Measurements from ENCODE around the gene BBS7. TPM values are rescaled to one million over a fixed set of nuclear protein-coding genes. Genes with fewer than 3 reads are reported as not detected.
A peak's percentile ranks its signal among the peaks of the same experiment; 100 is the strongest.

BBS7 gene
- total RNA-seq, 2 donors from 2014 or later: 10.1 to 17.1 TPM

GRCh38 chr4:121806411-121806810 lies 63.9 kb downstream of the BBS7 start:
- H3K4me3 ChIP-seq: no peak overlapping the region
- TF ChIP-seq CTCF (IDR thresholded peaks at IDR 0.05) (no peak), POLR2AphosphoS5 (IDR thresholded peaks at IDR 0.05) (no peak), POLR2A (IDR thresholded peaks at IDR 0.05) (no peak)
- WGBS: 86% methylated on average over 4 of the region's 4 CpGs
- H3K27me3 ChIP-seq (replicated peaks; ENCODE audit: insufficient read depth): no peaks in the 10 kb centered on the region
- H3K27ac ChIP-seq: no peak overlapping the region
- no peaks in the 10 kb centered on the region for H3K36me3 ChIP-seq
- intact Hi-C loops (cut with DNase I): no loop called here
- no peaks in the 10 kb centered on the region for H3K9me3 ChIP-seq
- DNase-seq (ENCODE audit: low spot score): no peak
- no peaks in the 10 kb centered on the region for H3K4me1 ChIP-seq (replicated peaks)

- Histone ChIP-seq H3K27ac (peak overlapping the region; percentile 78 to 81), H3K4me1 (replicated peaks) (no peaks in the 10 kb centered on the region), H3K4me3 (peak overlapping the region; percentile 68 to 77), H3K27me3 (replicated peaks; ENCODE audit: insufficient read depth) (no peaks in the 10 kb centered on the region), H3K36me3 (no peaks in the 10 kb centered on the region), H3K9me3 (no peaks in the 10 kb centered on the region)
- no peak for DNase-seq (ENCODE audit: low spot score)
- WGBS: 21% methylated on average over 4 of the region's 4 CpGs
- no peak for TF ChIP-seq POLR2AphosphoS5 (IDR thresholded peaks at IDR 0.05)
- TF ChIP-seq CTCF (IDR thresholded peaks at IDR 0.05): no peak
- no peak for TF ChIP-seq POLR2A (IDR thresholded peaks at IDR 0.05)
- intact Hi-C loops (cut with DNase I): no loop called here
These were observed 68.6 kb downstream of the BBS7 start for GRCh38 chr4:121801715-121802075.

GRCh38 chr4:121800961-121801714 lies 69.1 kb downstream of the BBS7 start, which contains the start of gene EXOSC9:
Gene EXOSC9 (plus strand): TSS chr4:121801323. CDS start chr4:121801425, 102 bp downstream.
- H3K4me1 ChIP-seq (replicated peaks): no peaks in the 10 kb centered on the region
- H3K4me3 ChIP-seq: peak within 1 kb of the TSS; percentile 68 to 77
- no peaks in the 10 kb centered on the region for H3K27me3 ChIP-seq (replicated peaks; ENCODE audit: insufficient read depth)
- WGBS: under 1% methylated on average over 48 of the region's 48 CpGs
- DNase-seq (ENCODE audit: low spot score): peak; percentile 85
- intact Hi-C loops (cut with DNase I): no loop called here
- H3K27ac ChIP-seq: peak within 1 kb of the TSS; percentile 78 to 81
- no peaks in the 10 kb centered on the region for H3K36me3 ChIP-seq
- TF ChIP-seq POLR2AphosphoS5 (IDR thresholded peaks at IDR 0.05) (peak; percentile 99), POLR2A (IDR thresholded peaks at IDR 0.05) (peak; percentile 72), CTCF (IDR thresholded peaks at IDR 0.05) (no peak)
- H3K9me3 ChIP-seq: no peaks in the 10 kb centered on the region

- H3K27ac ChIP-seq: peak overlapping the region; percentile 78 to 81
- intact Hi-C loops (cut with DNase I): no loop called here
- no peak for DNase-seq (ENCODE audit: low spot score)
- H3K36me3 ChIP-seq: no peaks in the 10 kb centered on the region
- H3K4me3 ChIP-seq: peak overlapping the region; percentile 68 to 77
- 55% methylated on average over 8 of the region's 8 CpGs for WGBS
- no peaks in the 10 kb centered on the region for H3K27me3 ChIP-seq (replicated peaks; ENCODE audit: insufficient read depth)
- H3K4me1 ChIP-seq (replicated peaks): no peaks in the 10 kb centered on the region
- no peak for TF ChIP-seq CTCF (IDR thresholded peaks at IDR 0.05)
- TF ChIP-seq POLR2A (IDR thresholded peaks at IDR 0.05): no peak
- TF ChIP-seq POLR2AphosphoS5 (IDR thresholded peaks at IDR 0.05): no peak
- no peaks in the 10 kb centered on the region for H3K9me3 ChIP-seq
These were observed 69.7 kb downstream of the BBS7 start for GRCh38 chr4:121800638-121800960.

- intact Hi-C loops (cut with DNase I): no loop called here
- H3K4me1 ChIP-seq (replicated peaks): no peaks in the 10 kb centered on the region
- no peak for DNase-seq (ENCODE audit: low spot score)
- H3K4me3 ChIP-seq: no peak overlapping the region
- no peak overlapping the region for H3K27ac ChIP-seq
- WGBS: 95% methylated on average over 3 of the region's 3 CpGs
- TF ChIP-seq POLR2A (IDR thresholded peaks at IDR 0.05): no peak
- no peak for TF ChIP-seq POLR2AphosphoS5 (IDR thresholded peaks at IDR 0.05)
- TF ChIP-seq CTCF (IDR thresholded peaks at IDR 0.05): no peak
- H3K9me3 ChIP-seq: no peaks in the 10 kb centered on the region
- no peaks in the 10 kb centered on the region for H3K27me3 ChIP-seq (replicated peaks; ENCODE audit: insufficient read depth)
- H3K36me3 ChIP-seq: no peaks in the 10 kb centered on the region
These were observed 70.3 kb downstream of the BBS7 start for GRCh38 chr4:121799867-121800501.
